ENCODE measurements around the gene PTK6. TPM values are rescaled to one million over a fixed set of nuclear protein-coding genes. Genes with fewer than 3 reads are reported as not detected.

PTK6 gene
- total and polyA plus RNA-seq, 2 of the 13 experiments (the other 11 are each of a cell fraction or from before 2014, with no cell fraction given): 0.08 TPM; not detected in 1

- TF ChIP-seq JDP2 (CRISPR knock-in tag; IDR thresholded peaks at IDR 0.05; ENCODE audit: borderline replicate concordance): no peak
- TF ChIP-seq ZNF362 (CRISPR knock-in tag; IDR thresholded peaks at IDR 0.05; ENCODE audit: borderline replicate concordance): no peak
- TF ChIP-seq, protein P1, sequence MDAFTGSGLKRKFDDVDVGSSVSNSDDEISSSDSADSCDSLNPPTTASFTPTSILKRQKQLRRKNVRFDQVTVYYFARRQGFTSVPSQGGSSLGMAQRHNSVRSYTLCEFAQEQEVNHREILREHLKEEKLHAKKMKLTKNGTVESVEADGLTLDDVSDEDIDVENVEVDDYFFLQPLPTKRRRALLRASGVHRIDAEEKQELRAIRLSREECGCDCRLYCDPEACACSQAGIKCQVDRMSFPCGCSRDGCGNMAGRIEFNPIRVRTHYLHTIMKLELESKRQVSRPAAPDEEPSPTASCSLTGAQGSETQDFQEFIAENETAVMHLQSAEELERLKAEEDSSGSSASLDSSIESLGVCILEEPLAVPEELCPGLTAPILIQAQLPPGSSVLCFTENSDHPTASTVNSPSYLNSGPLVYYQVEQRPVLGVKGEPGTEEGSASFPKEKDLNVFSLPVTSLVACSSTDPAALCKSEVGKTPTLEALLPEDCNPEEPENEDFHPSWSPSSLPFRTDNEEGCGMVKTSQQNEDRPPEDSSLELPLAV (CRISPR knock-in tag; conservative IDR thresholded peaks at IDR 0.05; ENCODE audit: low read depth): no peak
- TF ChIP-seq SRSF1 (optimal IDR thresholded peaks at IDR 0.05; ENCODE audit: low read depth, low read length): no peak
- TF ChIP-seq ATF7-NPFF (CRISPR knock-in tag; IDR thresholded peaks at IDR 0.05; ENCODE audit: low read depth): no peak
- peak; percentile 56; the same call in 1 of the 2 replicates for TF ChIP-seq MAZ (IDR thresholded peaks at IDR 0.05; ENCODE audit: borderline replicate concordance, low read depth, low read length)
- TF ChIP-seq MAZ (CRISPR knock-in tag; IDR thresholded peaks at IDR 0.05; ENCODE audit: low read depth): 0 out of 2 replicates have a peak, but pooled peaks have one; percentile 13
- peak; percentile 59; the same call in 1 of the 2 replicates for TF ChIP-seq SP4 (CRISPR knock-in tag; IDR thresholded peaks at IDR 0.05)
- TF ChIP-seq SMAD9 (CRISPR knock-in tag; IDR thresholded peaks at IDR 0.05): no peak
- TF ChIP-seq, protein P2, sequence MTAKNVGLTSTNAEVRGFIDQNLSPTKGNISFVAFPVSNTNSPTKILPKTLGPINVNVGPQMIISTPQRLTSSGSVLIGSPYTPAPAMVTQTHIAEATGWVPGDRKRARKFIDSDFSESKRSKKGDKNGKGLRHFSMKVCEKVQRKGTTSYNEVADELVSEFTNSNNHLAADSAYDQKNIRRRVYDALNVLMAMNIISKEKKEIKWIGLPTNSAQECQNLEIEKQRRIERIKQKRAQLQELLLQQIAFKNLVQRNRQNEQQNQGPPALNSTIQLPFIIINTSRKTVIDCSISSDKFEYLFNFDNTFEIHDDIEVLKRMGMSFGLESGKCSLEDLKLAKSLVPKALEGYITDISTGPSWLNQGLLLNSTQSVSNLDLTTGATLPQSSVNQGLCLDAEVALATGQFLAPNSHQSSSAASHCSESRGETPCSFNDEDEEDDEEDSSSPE (CRISPR knock-in tag; IDR thresholded peaks at IDR 0.05): no peak
- TF ChIP-seq PRMT3 (CRISPR knock-in tag; IDR thresholded peaks at IDR 0.05; ENCODE audit: borderline replicate concordance, low read depth): no peak
- no peak for TF ChIP-seq ZNF543 (CRISPR knock-in tag; IDR thresholded peaks at IDR 0.05)
- 0 out of 2 replicates have a peak, but pooled peaks have one; percentile 10 for TF ChIP-seq SAP130 (CRISPR knock-in tag; IDR thresholded peaks at IDR 0.05; ENCODE audit: low read depth)
- TF ChIP-seq, protein P3, sequence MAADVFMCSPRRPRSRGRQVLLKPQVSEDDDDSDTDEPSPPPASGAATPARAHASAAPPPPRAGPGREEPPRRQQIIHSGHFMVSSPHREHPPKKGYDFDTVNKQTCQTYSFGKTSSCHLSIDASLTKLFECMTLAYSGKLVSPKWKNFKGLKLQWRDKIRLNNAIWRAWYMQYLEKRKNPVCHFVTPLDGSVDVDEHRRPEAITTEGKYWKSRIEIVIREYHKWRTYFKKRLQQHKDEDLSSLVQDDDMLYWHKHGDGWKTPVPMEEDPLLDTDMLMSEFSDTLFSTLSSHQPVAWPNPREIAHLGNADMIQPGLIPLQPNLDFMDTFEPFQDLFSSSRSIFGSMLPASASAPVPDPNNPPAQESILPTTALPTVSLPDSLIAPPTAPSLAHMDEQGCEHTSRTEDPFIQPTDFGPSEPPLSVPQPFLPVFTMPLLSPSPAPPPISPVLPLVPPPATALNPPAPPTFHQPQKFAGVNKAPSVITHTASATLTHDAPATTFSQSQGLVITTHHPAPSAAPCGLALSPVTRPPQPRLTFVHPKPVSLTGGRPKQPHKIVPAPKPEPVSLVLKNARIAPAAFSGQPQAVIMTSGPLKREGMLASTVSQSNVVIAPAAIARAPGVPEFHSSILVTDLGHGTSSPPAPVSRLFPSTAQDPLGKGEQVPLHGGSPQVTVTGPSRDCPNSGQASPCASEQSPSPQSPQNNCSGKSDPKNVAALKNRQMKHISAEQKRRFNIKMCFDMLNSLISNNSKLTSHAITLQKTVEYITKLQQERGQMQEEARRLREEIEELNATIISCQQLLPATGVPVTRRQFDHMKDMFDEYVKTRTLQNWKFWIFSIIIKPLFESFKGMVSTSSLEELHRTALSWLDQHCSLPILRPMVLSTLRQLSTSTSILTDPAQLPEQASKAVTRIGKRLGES (CRISPR knock-in tag; IDR thresholded peaks at IDR 0.05; ENCODE audit: borderline replicate concordance): no peak
- TF ChIP-seq ZBTB25 (CRISPR knock-in tag; IDR thresholded peaks at IDR 0.05): no peak
- no peak for TF ChIP-seq ZNF350 (CRISPR knock-in tag; IDR thresholded peaks at IDR 0.05; ENCODE audit: borderline replicate concordance, low read depth)
- TF ChIP-seq HOXA3 (CRISPR knock-in tag; IDR thresholded peaks at IDR 0.05): 0 out of 2 replicates have a peak, but pooled peaks have one; percentile 10
- no peak for TF ChIP-seq PTBP1 (IDR thresholded peaks at IDR 0.05; ENCODE audit: low read depth, low read length, poor library complexity, severe bottlenecking)
- no peak for TF ChIP-seq ZNF335 (CRISPR knock-in tag; IDR thresholded peaks at IDR 0.05)
- TF ChIP-seq KLF12 (CRISPR knock-in tag; IDR thresholded peaks at IDR 0.05; ENCODE audit: borderline replicate concordance): no peak
- peak; percentile 29; the same call in 1 of the 2 replicates for TF ChIP-seq GABPB1 (CRISPR knock-in tag; IDR thresholded peaks at IDR 0.05)
Observed at GRCh38 chr20:63553251-63553932, 16.2 kb upstream of the PTK6 start (continued).

All from HepG2 (cell line).